Measurements from ENCODE around the gene VKORC1. TPM values are rescaled to one million over a fixed set of nuclear protein-coding genes. Genes with fewer than 3 reads are reported as not detected.

Gene VKORC1
- polyA plus RNA-seq, 3 donors: 59.2 to 113 (median 91.2) TPM

DNA sequence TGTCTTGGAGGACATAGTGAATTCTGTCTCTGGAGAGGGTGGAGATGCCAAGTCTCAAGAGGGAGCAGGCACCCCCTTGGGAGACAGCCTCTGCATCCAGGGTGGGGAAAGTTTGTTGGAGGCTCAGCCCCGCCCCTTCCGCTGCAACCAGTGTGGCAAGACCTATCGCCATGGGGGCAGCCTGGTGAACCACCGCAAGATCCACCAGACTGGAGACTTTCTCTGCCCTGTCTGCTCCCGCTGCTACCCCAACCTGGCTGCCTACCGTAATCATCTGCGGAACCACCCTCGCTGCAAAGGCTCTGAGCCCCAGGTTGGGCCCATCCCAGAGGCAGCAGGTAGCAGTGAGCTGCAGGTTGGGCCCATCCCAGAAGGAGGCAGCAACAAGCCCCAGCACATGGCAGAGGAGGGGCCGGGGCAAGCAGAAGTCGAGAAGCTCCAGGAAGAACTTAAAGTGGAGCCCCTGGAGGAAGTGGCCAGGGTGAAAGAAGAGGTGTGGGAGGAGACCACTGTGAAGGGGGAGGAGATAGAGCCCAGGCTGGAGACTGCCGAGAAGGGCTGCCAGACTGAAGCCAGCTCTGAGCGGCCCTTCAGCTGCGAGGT is 15.2 kb downstream of the VKORC1 start:
- Histone ChIP-seq H3K79me2 (ENCODE audit: insufficient read depth, low read length) (peaks cover 79% of the 10 kb centered on the region), H3K9ac (ENCODE audit: insufficient read depth, low read length, poor library complexity, severe bottlenecking) (no peak overlapping the region), H3K27ac (ENCODE audit: low read depth in 1 of 2, low read length in 2 of 2) (peak overlapping the region; percentile 6 to 36), H3K4me1 (ENCODE audit: control insufficient read depth in 1 of 2, insufficient read depth in 2 of 2, low read length in 2 of 2) (peaks cover 20 to 35% of the 10 kb centered on the region in 2 donors), H3K4me3 (replicated peaks in 1 of 3; ENCODE audit: low read depth in 2 of 3, low read length in 3 of 3) (no peak overlapping the region), H3K4me2 (replicated peaks; ENCODE audit: extremely low read depth, low read length, poor library complexity, severe bottlenecking) (no peak overlapping the region), H3K27me3 (ENCODE audit: control insufficient read depth in 2 of 2, insufficient read depth in 2 of 2, low read length in 2 of 2) (no peaks in the 10 kb centered on the region), H4K20me1 (ENCODE audit: insufficient read depth, low read length) (peaks cover 93% of the 10 kb centered on the region), H3K9me3 (replicated peaks in 1 of 2; ENCODE audit: control insufficient read depth in 1 of 2, insufficient read depth in 1 of 2, low read length in 2 of 2) (no peaks in the 10 kb centered on the region), H3K36me3 (replicated peaks in 1 of 2; ENCODE audit: control insufficient read depth in 1 of 2, insufficient read depth in 2 of 2, low read length in 2 of 2) (peaks cover 60 to 83% of the 10 kb centered on the region in 2 donors), H2AFZ (ENCODE audit: insufficient read depth, low read depth, low read length, poor library complexity, severe bottlenecking) (no peak overlapping the region)
- H3K4me1 Mint-ChIP-seq: peaks cover 40% of the 10 kb centered on the region
- TF ChIP-seq, protein P1, sequence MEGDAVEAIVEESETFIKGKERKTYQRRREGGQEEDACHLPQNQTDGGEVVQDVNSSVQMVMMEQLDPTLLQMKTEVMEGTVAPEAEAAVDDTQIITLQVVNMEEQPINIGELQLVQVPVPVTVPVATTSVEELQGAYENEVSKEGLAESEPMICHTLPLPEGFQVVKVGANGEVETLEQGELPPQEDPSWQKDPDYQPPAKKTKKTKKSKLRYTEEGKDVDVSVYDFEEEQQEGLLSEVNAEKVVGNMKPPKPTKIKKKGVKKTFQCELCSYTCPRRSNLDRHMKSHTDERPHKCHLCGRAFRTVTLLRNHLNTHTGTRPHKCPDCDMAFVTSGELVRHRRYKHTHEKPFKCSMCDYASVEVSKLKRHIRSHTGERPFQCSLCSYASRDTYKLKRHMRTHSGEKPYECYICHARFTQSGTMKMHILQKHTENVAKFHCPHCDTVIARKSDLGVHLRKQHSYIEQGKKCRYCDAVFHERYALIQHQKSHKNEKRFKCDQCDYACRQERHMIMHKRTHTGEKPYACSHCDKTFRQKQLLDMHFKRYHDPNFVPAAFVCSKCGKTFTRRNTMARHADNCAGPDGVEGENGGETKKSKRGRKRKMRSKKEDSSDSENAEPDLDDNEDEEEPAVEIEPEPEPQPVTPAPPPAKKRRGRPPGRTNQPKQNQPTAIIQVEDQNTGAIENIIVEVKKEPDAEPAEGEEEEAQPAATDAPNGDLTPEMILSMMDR (IDR thresholded peaks at IDR 0.05): no peak
- DNase-seq: no peak
- intact Hi-C loops (cut with micrococcal nuclease): no loop called here
- WGBS (ENCODE audit: insufficient coverage): 58% methylated on average over 13 of the region's 13 CpGs
- H3K27ac Mint-ChIP-seq: peak overlapping the region in 5 of 7 donors; percentile 22 to 86 (median 75)
- peaks cover 62 to 82% of the 10 kb centered on the region in 2 donors for H3K36me3 Mint-ChIP-seq
- no peaks in the 10 kb centered on the region for H3K9me3 Mint-ChIP-seq
- no peak overlapping the region for H3K4me3 Mint-ChIP-seq
- peaks cover 0 to 5% (median 1%) of the 10 kb centered on the region in 3 donors for H3K27me3 Mint-ChIP-seq (ENCODE audit: low read depth in 3 of 3)

DNA sequence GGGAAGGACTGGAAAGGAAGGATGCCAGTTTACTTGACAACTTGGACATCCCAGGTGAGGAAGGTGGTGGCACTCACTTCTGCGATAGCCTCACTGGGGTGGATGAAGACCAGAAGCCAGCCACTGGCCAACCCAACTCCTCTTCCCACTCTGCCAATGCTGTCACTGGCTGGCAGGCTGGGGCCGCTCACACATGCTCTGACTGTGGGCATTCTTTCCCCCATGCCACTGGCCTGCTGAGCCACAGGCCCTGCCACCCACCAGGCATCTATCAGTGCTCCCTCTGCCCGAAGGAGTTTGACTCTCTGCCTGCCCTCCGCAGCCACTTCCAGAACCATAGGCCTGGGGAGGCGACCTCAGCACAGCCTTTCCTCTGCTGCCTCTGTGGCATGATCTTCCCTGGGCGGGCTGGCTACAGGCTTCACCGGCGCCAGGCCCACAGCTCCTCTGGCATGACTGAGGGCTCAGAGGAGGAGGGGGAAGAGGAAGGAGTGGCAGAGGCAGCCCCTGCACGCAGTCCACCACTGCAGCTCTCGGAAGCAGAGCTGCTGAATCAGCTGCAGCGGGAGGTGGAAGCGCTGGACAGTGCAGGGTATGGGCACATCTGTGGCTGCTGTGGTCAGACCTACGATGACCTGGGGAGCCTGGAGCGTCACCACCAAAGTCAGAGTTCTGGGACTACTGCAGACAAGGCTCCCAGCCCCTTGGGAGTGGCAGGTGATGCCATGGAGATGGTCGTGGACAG is 15.8 kb downstream of the VKORC1 start:
- Histone ChIP-seq H3K79me2 (ENCODE audit: insufficient read depth, low read length) (peaks cover 81% of the 10 kb centered on the region), H3K9ac (ENCODE audit: insufficient read depth, low read length, poor library complexity, severe bottlenecking) (no peak overlapping the region), H3K36me3 (replicated peaks in 1 of 2; ENCODE audit: control insufficient read depth in 1 of 2, insufficient read depth in 2 of 2, low read length in 2 of 2) (peaks cover 57 to 76% of the 10 kb centered on the region in 2 donors), H3K27ac (ENCODE audit: low read depth in 1 of 2, low read length in 2 of 2) (peak overlapping the region; percentile 6 to 36), H2AFZ (ENCODE audit: insufficient read depth, low read depth, low read length, poor library complexity, severe bottlenecking) (no peak overlapping the region), H3K4me3 (replicated peaks in 1 of 3; ENCODE audit: low read depth in 2 of 3, low read length in 3 of 3) (no peak overlapping the region), H3K9me3 (replicated peaks in 1 of 2; ENCODE audit: control insufficient read depth in 1 of 2, insufficient read depth in 1 of 2, low read length in 2 of 2) (no peaks in the 10 kb centered on the region), H3K4me1 (ENCODE audit: control insufficient read depth in 1 of 2, insufficient read depth in 2 of 2, low read length in 2 of 2) (peaks cover 20 to 36% of the 10 kb centered on the region in 2 donors), H3K27me3 (ENCODE audit: control insufficient read depth in 2 of 2, insufficient read depth in 2 of 2, low read length in 2 of 2) (no peaks in the 10 kb centered on the region), H4K20me1 (ENCODE audit: insufficient read depth, low read length) (peaks cover 87% of the 10 kb centered on the region), H3K4me2 (replicated peaks; ENCODE audit: extremely low read depth, low read length, poor library complexity, severe bottlenecking) (no peak overlapping the region)
- WGBS (ENCODE audit: insufficient coverage): 86% methylated on average over 14 of the region's 15 CpGs
- Mint-ChIP-seq H3K4me1 (peaks cover 40% of the 10 kb centered on the region), H3K9me3 (no peaks in the 10 kb centered on the region), H3K27ac (peak overlapping the region in 6 of 7 donors; percentile 33 to 86 (median 72)), H3K27me3 (ENCODE audit: low read depth in 3 of 3) (peaks cover 0 to 5% (median 1%) of the 10 kb centered on the region in 3 donors), H3K36me3 (peaks cover 57 to 75% of the 10 kb centered on the region in 2 donors), H3K4me3 (no peak overlapping the region)
- no peak for DNase-seq
- intact Hi-C loops (cut with micrococcal nuclease): no loop called here
- TF ChIP-seq, protein P1 (IDR thresholded peaks at IDR 0.05): no peak
